SK-N-SH (cell line): Measurements from ENCODE around the gene SORCS3. TPM values are rescaled to one million over a fixed set of nuclear protein-coding genes. Genes with fewer than 3 reads are reported as not detected.

Source experiments
- CTCF ChIA-PET: fragments of 300-600, 350-600 bp; formaldehyde crosslinking; extraction: SDS; loops from one replicate; lab custom pipeline; 2021; lab: Yijun Ruan, JAX
- POLR2A ChIA-PET: fragments of 350-600 bp; sonication (Branson Sonifier 250); formaldehyde crosslinking; extraction: SDS; loops from one replicate; lab custom pipeline; 2020; ENCODE audit warnings: antibody characterized with exemption, inconsistent platforms; lab: Yijun Ruan, JAX
- DNase-seq: peaks from one replicate; pipeline ENCODE4 v3.0.0; 2012
- H2AFZ ChIP-seq: fragments of 200-600 bp; sonication (generic); 2 replicates; pipeline ENCODE4 v1.8.1; 2016; ENCODE audit warnings: antibody characterized with exemption, mild to moderate bottlenecking, low read depth
- H3F3A ChIP-seq: fragments of 200-600 bp; sonication (generic); replicated peaks from 2 replicates; pipeline ENCODE3; 2016; ENCODE audit warnings: antibody characterized with exemption, mild to moderate bottlenecking; ENCODE audit not compliant: insufficient read depth
- H3K27ac ChIP-seq, 2 experiments: fragments of 200-500 bp in 1 of 2; fragments of 200-600 bp in 1 of 2; sonication (Bioruptor generic) in 1 of 2; sonication (generic), shearing (Covaris generic) in 1 of 2; 2 replicates each; pipeline versions ENCODE4 v1.5.1 to v1.6.1; 2014 to 2016; ENCODE audit warnings: low read depth in 2 of 2, inconsistent platforms in 1 of 2, low read length in 1 of 2, mild to moderate bottlenecking in 1 of 2, mixed read lengths in 1 of 2
- H3K27me3 ChIP-seq: fragments of 200-600 bp; sonication (generic), shearing (Covaris generic); 2 replicates; pipeline ENCODE4 v1.6.1; 2016; ENCODE audit warnings: mixed run types; ENCODE audit not compliant: insufficient read depth
- H3K36me3 ChIP-seq, 2 experiments: fragments of 200-500 bp in 1 of 2; fragments of 200-600 bp in 1 of 2; sonication (Bioruptor generic) in 1 of 2; sonication (generic) in 1 of 2; replicated peaks in 1 of 2; 2 replicates each; pipeline versions ENCODE3 to v1.5.1; 2014 to 2016; ENCODE audit warnings: low read length in 1 of 2, mild to moderate bottlenecking in 1 of 2; ENCODE audit not compliant: insufficient read depth in 2 of 2, control insufficient read depth in 1 of 2
- H3K4me1 ChIP-seq, 2 experiments: fragments of 200-500 bp in 1 of 2; fragments of 200-600 bp in 1 of 2; sonication (Bioruptor generic) in 1 of 2; sonication (generic), shearing (Covaris generic) in 1 of 2; 2 replicates each; pipeline versions ENCODE4 v1.5.1 to v1.6.1; 2014 to 2016; ENCODE audit warnings: low read depth in 1 of 2, low read length in 1 of 2, mixed run types in 1 of 2; ENCODE audit not compliant: insufficient read depth in 2 of 2, control insufficient read depth in 1 of 2
- H3K4me2 ChIP-seq: fragments of 200-600 bp; sonication (generic), shearing (Covaris generic); 2 replicates; pipeline ENCODE4 v1.6.1; 2017; ENCODE audit warnings: mixed run types
- H3K4me3 ChIP-seq, 2 experiments: fragments of 200-500 bp in 1 of 2; fragments of 200-600 bp in 1 of 2; sonication (Bioruptor generic) in 1 of 2; sonication (generic), shearing (Covaris generic) in 1 of 2; 2 replicates each; pipeline versions ENCODE4 v1.5.1 to v1.8.1; 2014 to 2016; ENCODE audit warnings: low read depth in 2 of 2, inconsistent platforms in 1 of 2, low read length in 1 of 2, mild to moderate bottlenecking in 1 of 2, mixed read lengths in 1 of 2, moderate library complexity in 1 of 2
- H3K79me2 ChIP-seq: fragments of 200-600 bp; sonication (generic); 2 replicates; pipeline ENCODE4 v1.8.1; 2017; ENCODE audit warnings: mild to moderate bottlenecking; ENCODE audit not compliant: insufficient read depth
- H3K9ac ChIP-seq: fragments of 200-600 bp; sonication (generic); 2 replicates; pipeline ENCODE4 v1.6.1; 2017; ENCODE audit warnings: mixed run types
- H3K9me2 ChIP-seq: fragments of 200-600 bp; sonication (generic); 2 replicates; pipeline ENCODE4 v1.6.1; 2017; ENCODE audit warnings: mixed run types
- H3K9me3 ChIP-seq: fragments of 200-600 bp; sonication (generic); 2 replicates; pipeline ENCODE4 v1.6.1; 2017; ENCODE audit warnings: mixed run types, mild to moderate bottlenecking, moderate library complexity
- H4K20me1 ChIP-seq: fragments of 200-600 bp; sonication (generic); 2 replicates; pipeline ENCODE4 v1.6.1; 2017; ENCODE audit warnings: mild to moderate bottlenecking, mixed run types; ENCODE audit not compliant: insufficient read depth
- ELF1 ChIP-seq: IDR thresholded peaks from 2 replicates; pipeline ENCODE4 v1.4.0; 2012
- EZH2phosphoT487 ChIP-seq: fragments of 200-600 bp; sonication (generic); IDR thresholded peaks from 2 replicates; pipeline ENCODE4 v1.6.1; 2017; ENCODE audit warnings: low read depth, mixed run types, mild to moderate bottlenecking, antibody characterized with exemption, moderate library complexity, borderline replicate concordance
- FOSL2 ChIP-seq: IDR thresholded peaks from 2 replicates; pipeline ENCODE4 v1.4.0; 2012; ENCODE audit warnings: low read depth, mild to moderate bottlenecking, moderate library complexity, borderline replicate concordance
- FOXJ3 ChIP-seq: sonication (generic); formaldehyde crosslinking; IDR thresholded peaks from 2 replicates; pipeline ENCODE4 v1.5.1; 2020; ENCODE audit warnings: mild to moderate bottlenecking, missing genetic modification reagents
- FOXM1 ChIP-seq: IDR thresholded peaks from 2 replicates; pipeline ENCODE4 v1.4.0; 2012; ENCODE audit warnings: low read depth, mild to moderate bottlenecking
- GABPA ChIP-seq: IDR thresholded peaks from 2 replicates; pipeline ENCODE4 v1.4.0; 2012; ENCODE audit warnings: low read depth, mild to moderate bottlenecking
- GATA2 ChIP-seq: sonication (generic); formaldehyde crosslinking; IDR thresholded peaks from 2 replicates; pipeline ENCODE4 v1.5.0; 2020; ENCODE audit warnings: mild to moderate bottlenecking, missing genetic modification reagents
- JUND ChIP-seq: IDR thresholded peaks from 2 replicates; pipeline ENCODE4 v1.4.0; 2012
- MXI1 ChIP-seq: IDR thresholded peaks from 2 replicates; pipeline ENCODE4 v1.6.1; 2012; ENCODE audit warnings: mild to moderate bottlenecking, low read depth, low read length, improper control_type of control experiment
- NRF1 ChIP-seq: IDR thresholded peaks from 2 replicates; pipeline ENCODE4 v1.6.1; 2012; ENCODE audit warnings: low read depth, mild to moderate bottlenecking, low read length
- POLR2AphosphoS5 ChIP-seq: IDR thresholded peaks from 2 replicates; pipeline ENCODE4 v1.6.1; 2012; ENCODE audit warnings: low read depth, low read length
- RAD21 ChIP-seq: IDR thresholded peaks from 2 replicates; pipeline ENCODE4 v1.6.1; 2012; ENCODE audit warnings: mild to moderate bottlenecking, low read length
- RFX5 ChIP-seq: IDR thresholded peaks from 2 replicates; pipeline ENCODE4 v1.6.1; 2012; ENCODE audit warnings: mild to moderate bottlenecking, improper control_type of control experiment, low read length
- RXRA ChIP-seq: IDR thresholded peaks from 2 replicates; pipeline ENCODE4 v1.4.0; 2012; ENCODE audit warnings: low read depth, mild to moderate bottlenecking, borderline replicate concordance
- SIN3A ChIP-seq: IDR thresholded peaks from 2 replicates; pipeline ENCODE4 v1.6.1; 2012; ENCODE audit warnings: low read depth, mild to moderate bottlenecking, low read length, moderate library complexity, borderline replicate concordance
- TAF1 ChIP-seq: IDR thresholded peaks from 2 replicates; pipeline ENCODE4 v1.6.1; 2012; ENCODE audit warnings: low read depth, mild to moderate bottlenecking, low read length, moderate library complexity, borderline replicate concordance
- TCF12 ChIP-seq: IDR thresholded peaks from 2 replicates; pipeline ENCODE4 v1.4.0; 2012
- YY1 ChIP-seq: IDR thresholded peaks from 2 replicates; pipeline ENCODE4 v1.4.0; 2012; ENCODE audit warnings: low read depth, mild to moderate bottlenecking
- WGBS: methylation state at CpG from one replicate; pipeline ENCODE4 v1.1.6; 2017; ENCODE audit warnings: low lambda C conversion rate; 5-methylcytosine and 5-hydroxymethylcytosine counted together
- polyA plus RNA-seq, 3 experiments: library from polyadenylated mRNA; depleted of rRNA; stranded (reverse); fragments of >200 nt; gene quantifications; 2 replicates each; pipeline ENCODE4 v1.2.3, GENCODE V29; 2012
- TF ChIP-seq, protein P1 (sequence below): fragments of 150-350 bp; IDR thresholded peaks from 2 replicates; pipeline ENCODE4 v1.6.1; 2016; ENCODE audit warnings: mild to moderate bottlenecking, low read depth, low read length
- TF ChIP-seq, protein P2 (sequence below): IDR thresholded peaks from 2 replicates; pipeline ENCODE4 v1.6.1; 2012; ENCODE audit warnings: mild to moderate bottlenecking, low read depth, low read length, moderate library complexity
- TF ChIP-seq, protein P3 (sequence below): IDR thresholded peaks from 2 replicates; pipeline ENCODE4 v1.4.0; 2012; ENCODE audit warnings: low read depth, borderline replicate concordance
- TF ChIP-seq, protein P4 (sequence below): fragments of 150-350 bp; IDR thresholded peaks from 2 replicates; pipeline ENCODE4 v1.6.1; 2017; ENCODE audit warnings: antibody characterized with exemption, low read length, low read depth, borderline replicate concordance

SORCS3 gene
- polyA plus RNA-seq, 1 of the 3 experiments (the other 2 are of a cell fraction), result not detected

DNA sequence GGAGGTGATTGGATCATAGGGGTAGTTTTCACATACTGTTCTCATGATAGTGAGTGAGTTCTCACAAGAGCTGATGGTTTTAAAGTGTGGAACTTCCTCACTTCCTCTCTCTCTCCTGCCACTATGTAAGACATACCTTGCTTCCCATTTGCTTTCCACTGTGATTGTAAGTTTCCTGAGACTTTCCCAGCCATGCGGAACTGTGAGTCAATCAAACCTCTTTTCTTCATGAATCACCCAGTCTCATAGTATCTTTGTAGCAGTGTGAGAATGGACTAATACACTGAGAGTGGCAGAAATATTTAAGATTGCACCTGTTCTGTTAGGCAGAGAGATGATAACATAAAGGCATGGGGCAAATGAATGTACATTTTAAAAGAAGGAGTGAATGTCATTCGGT is 507.8 kb downstream of the SORCS3 start:
- H3K36me3 ChIP-seq, result no peaks in the 10 kb centered on the region
- no peak overlapping the region for H3K4me3 ChIP-seq
- no peaks in the 10 kb centered on the region for H3K79me2 ChIP-seq
- H3K9ac ChIP-seq, result no peak overlapping the region
- H2AFZ ChIP-seq, result no peak overlapping the region
- no peaks in the 10 kb centered on the region for H3F3A ChIP-seq
- H4K20me1 ChIP-seq, result no peaks in the 10 kb centered on the region
- CTCF ChIA-PET, result no interaction called here
- TF ChIP-seq TAF1 (no peak), MXI1 (no peak), ELF1 (no peak)
- TF ChIP-seq, protein P1, sequence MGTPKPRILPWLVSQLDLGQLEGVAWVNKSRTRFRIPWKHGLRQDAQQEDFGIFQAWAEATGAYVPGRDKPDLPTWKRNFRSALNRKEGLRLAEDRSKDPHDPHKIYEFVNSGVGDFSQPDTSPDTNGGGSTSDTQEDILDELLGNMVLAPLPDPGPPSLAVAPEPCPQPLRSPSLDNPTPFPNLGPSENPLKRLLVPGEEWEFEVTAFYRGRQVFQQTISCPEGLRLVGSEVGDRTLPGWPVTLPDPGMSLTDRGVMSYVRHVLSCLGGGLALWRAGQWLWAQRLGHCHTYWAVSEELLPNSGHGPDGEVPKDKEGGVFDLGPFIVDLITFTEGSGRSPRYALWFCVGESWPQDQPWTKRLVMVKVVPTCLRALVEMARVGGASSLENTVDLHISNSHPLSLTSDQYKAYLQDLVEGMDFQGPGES, result no peak
- H3K27me3 ChIP-seq, result no peaks in the 10 kb centered on the region
- no peak overlapping the region for H3K4me2 ChIP-seq
- no peaks in the 10 kb centered on the region; a peak in 1 of 4 replicates for H3K4me1 ChIP-seq
- no peaks in the 10 kb centered on the region for H3K9me2 ChIP-seq
- 30% methylated on average over 2 of the region's 2 CpGs for WGBS
- H3K27ac ChIP-seq, result no peak overlapping the region
- POLR2A ChIA-PET, result no interaction called here
- no peak for DNase-seq
- no peaks in the 10 kb centered on the region for H3K9me3 ChIP-seq

DNA sequence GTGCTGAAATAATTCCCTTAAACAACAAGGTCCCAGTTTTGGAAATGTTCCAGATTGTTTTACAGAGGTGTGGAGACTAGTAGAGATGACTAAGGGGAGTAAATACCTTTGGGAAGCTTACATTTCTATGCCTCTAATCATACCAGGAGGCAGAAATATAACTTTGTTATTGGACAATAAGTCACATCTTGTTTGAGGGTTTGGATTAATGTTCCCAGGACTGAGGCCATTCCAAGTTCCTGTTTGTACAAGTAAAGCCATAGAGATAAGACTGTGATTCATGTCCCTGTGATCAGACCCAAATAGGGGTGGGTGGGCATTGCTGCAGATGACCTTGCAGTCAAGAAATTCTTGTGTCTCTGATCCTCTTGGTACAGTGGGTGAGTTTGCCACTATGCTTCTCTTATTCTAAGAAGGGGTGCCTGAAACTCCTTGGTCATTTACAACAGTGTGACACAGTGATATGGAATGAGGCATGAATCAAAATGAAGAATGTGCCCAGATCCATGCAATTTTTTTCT is 508.3 kb downstream of the SORCS3 start:
- no peaks in the 10 kb centered on the region for H3K9me2 ChIP-seq
- DNase-seq, result no peak
- H3K27ac ChIP-seq, result no peak overlapping the region
- ChIA-PET CTCF (no interaction called here), POLR2A (no interaction called here)
- H4K20me1 ChIP-seq, result no peaks in the 10 kb centered on the region
- H3K4me1 ChIP-seq, result no peaks in the 10 kb centered on the region; a peak in 1 of 4 replicates
- no peak overlapping the region for H3K4me3 ChIP-seq
- H3K9me3 ChIP-seq, result no peaks in the 10 kb centered on the region
- H3K27me3 ChIP-seq, result no peaks in the 10 kb centered on the region
- H3K79me2 ChIP-seq, result no peaks in the 10 kb centered on the region
- H3F3A ChIP-seq, result no peaks in the 10 kb centered on the region
- H3K36me3 ChIP-seq, result no peaks in the 10 kb centered on the region
- no peak overlapping the region for H3K9ac ChIP-seq
- no peak overlapping the region for H2AFZ ChIP-seq
- no peak overlapping the region for H3K4me2 ChIP-seq
- TF ChIP-seq, protein P2, sequence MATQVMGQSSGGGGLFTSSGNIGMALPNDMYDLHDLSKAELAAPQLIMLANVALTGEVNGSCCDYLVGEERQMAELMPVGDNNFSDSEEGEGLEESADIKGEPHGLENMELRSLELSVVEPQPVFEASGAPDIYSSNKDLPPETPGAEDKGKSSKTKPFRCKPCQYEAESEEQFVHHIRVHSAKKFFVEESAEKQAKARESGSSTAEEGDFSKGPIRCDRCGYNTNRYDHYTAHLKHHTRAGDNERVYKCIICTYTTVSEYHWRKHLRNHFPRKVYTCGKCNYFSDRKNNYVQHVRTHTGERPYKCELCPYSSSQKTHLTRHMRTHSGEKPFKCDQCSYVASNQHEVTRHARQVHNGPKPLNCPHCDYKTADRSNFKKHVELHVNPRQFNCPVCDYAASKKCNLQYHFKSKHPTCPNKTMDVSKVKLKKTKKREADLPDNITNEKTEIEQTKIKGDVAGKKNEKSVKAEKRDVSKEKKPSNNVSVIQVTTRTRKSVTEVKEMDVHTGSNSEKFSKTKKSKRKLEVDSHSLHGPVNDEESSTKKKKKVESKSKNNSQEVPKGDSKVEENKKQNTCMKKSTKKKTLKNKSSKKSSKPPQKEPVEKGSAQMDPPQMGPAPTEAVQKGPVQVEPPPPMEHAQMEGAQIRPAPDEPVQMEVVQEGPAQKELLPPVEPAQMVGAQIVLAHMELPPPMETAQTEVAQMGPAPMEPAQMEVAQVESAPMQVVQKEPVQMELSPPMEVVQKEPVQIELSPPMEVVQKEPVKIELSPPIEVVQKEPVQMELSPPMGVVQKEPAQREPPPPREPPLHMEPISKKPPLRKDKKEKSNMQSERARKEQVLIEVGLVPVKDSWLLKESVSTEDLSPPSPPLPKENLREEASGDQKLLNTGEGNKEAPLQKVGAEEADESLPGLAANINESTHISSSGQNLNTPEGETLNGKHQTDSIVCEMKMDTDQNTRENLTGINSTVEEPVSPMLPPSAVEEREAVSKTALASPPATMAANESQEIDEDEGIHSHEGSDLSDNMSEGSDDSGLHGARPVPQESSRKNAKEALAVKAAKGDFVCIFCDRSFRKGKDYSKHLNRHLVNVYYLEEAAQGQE, result no peak
- TF ChIP-seq GABPA (no peak), SIN3A (no peak), FOXJ3 (CRISPR knock-in tag) (no peak), GATA2 (CRISPR knock-in tag) (no peak), TCF12 (no peak), EZH2phosphoT487 (no peak), FOXM1 (no peak), NRF1 (no peak), JUND (no peak), FOSL2 (no peak), RXRA (no peak), RAD21 (no peak), RFX5 (no peak), POLR2AphosphoS5 (no peak), TAF1 (no peak), YY1 (no peak)
- TF ChIP-seq, protein P3, sequence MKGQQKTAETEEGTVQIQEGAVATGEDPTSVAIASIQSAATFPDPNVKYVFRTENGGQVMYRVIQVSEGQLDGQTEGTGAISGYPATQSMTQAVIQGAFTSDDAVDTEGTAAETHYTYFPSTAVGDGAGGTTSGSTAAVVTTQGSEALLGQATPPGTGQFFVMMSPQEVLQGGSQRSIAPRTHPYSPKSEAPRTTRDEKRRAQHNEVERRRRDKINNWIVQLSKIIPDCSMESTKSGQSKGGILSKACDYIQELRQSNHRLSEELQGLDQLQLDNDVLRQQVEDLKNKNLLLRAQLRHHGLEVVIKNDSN, result no peak
- TF ChIP-seq, protein P4, sequence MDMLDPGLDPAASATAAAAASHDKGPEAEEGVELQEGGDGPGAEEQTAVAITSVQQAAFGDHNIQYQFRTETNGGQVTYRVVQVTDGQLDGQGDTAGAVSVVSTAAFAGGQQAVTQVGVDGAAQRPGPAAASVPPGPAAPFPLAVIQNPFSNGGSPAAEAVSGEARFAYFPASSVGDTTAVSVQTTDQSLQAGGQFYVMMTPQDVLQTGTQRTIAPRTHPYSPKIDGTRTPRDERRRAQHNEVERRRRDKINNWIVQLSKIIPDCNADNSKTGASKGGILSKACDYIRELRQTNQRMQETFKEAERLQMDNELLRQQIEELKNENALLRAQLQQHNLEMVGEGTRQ, result no peak
